NCI-H146 (cell line): ENCODE measurements around the gene CMIP.
A peak's percentile ranks its signal among the peaks of the same experiment; 100 is the strongest.
"Not testable (repeated sequence)": the region's sequence is repeated elsewhere in the genome, so short reads cannot be mapped to it uniquely, and the experiment has no call there.

Source experiments
- DNase-seq: peaks from one replicate; lab custom pipeline; 2025; lab: John Stamatoyannopoulos, UW

CMIP gene

GRCh38 chr16:81444448-81445121 is at the start of gene CMIP:
TSS of gene CMIP (plus strand) at chr16:81444808.
- peak; percentile 74 for DNase-seq

GRCh38 chr16:81394966-81395655 is 49.5 kb upstream of the CMIP start:
- no peak for DNase-seq

GRCh38 chr16:81397058-81397878 is 47.3 kb upstream of the CMIP start:
- no peak for DNase-seq

- DNase-seq, result no peak
Observed at GRCh38 chr16:81397879-81398520, 46.6 kb upstream of the CMIP start.

- DNase-seq, result no peak
Observed at GRCh38 chr16:81399909-81400308, 44.7 kb upstream of the CMIP start.

GRCh38 chr16:81401035-81401950 is 43.3 kb upstream of the CMIP start:
- peak; percentile 82 for DNase-seq

- DNase-seq, result no peak
Observed at GRCh38 chr16:81403208-81403600, 41.4 kb upstream of the CMIP start.

- DNase-seq, result peak; percentile 72
Observed at GRCh38 chr16:81403601-81404391, 40.8 kb upstream of the CMIP start.

- DNase-seq, result not testable (repeated sequence)
Observed at GRCh38 chr16:81405002-81405401, 39.6 kb upstream of the CMIP start.

- no peak for DNase-seq
Observed at GRCh38 chr16:81405702-81406113, 38.9 kb upstream of the CMIP start.

GRCh38 chr16:81408409-81408950 is 36.1 kb upstream of the CMIP start:
- DNase-seq, result no peak

- DNase-seq, result no peak
Observed at GRCh38 chr16:81409016-81409556, 35.5 kb upstream of the CMIP start.

GRCh38 chr16:81410643-81411293 is 33.8 kb upstream of the CMIP start:
- DNase-seq, result no peak

GRCh38 chr16:81413245-81413990 is 31.2 kb upstream of the CMIP start:
- DNase-seq, result no peak

GRCh38 chr16:81415751-81416150 is 28.9 kb upstream of the CMIP start:
- peak; percentile 61 for DNase-seq

GRCh38 chr16:81416749-81417148 is 27.9 kb upstream of the CMIP start:
- no peak for DNase-seq

- DNase-seq, result no peak
Observed at GRCh38 chr16:81417210-81417609, 27.4 kb upstream of the CMIP start.

- no peak for DNase-seq
Observed at GRCh38 chr16:81419806-81420205, 24.8 kb upstream of the CMIP start.

- DNase-seq, result no peak
Observed at GRCh38 chr16:81421126-81421525, 23.5 kb upstream of the CMIP start.
